Prostate gland (tissue), 2 donors: ENCODE data around the gene GOLGA2. TPM values are rescaled to one million over a fixed set of nuclear protein-coding genes. Genes with fewer than 3 reads are reported as not detected.
A peak's percentile ranks its signal among the peaks of the same experiment; 100 is the strongest.

ENCODE experiments used
- DNase-seq: peaks from one replicate; pipeline ENCODE4 v3.0.0-alpha.2; 2019; ENCODE audit warnings: low spot score
- H3K27ac ChIP-seq, 2 donors: fragments of 200-600 bp; sonication (generic); 2 replicates each; pipeline ENCODE4 v1.5.1; 2017 to 2019
- H3K27me3 ChIP-seq: fragments of 200-600 bp; sonication (generic); replicated peaks from 2 replicates; pipeline ENCODE4 v1.5.1; 2019; ENCODE audit not compliant: insufficient read depth
- H3K36me3 ChIP-seq, 2 donors: fragments of 200-600 bp; sonication (generic); 1 replicate in 1 of 2; 2 replicates in 1 of 2; pipeline versions ENCODE4 v1.5.1 to v1.8.1; 2017 to 2019
- H3K4me1 ChIP-seq: fragments of 200-600 bp; sonication (generic); replicated peaks from 2 replicates; pipeline ENCODE4 v1.5.1; 2019
- H3K4me3 ChIP-seq, 2 donors: fragments of 200-600 bp; sonication (generic); 2 replicates each; pipeline ENCODE4 v1.5.1; 2017 to 2019
- H3K9me3 ChIP-seq: fragments of 200-600 bp; sonication (generic); 2 replicates; pipeline ENCODE4 v1.5.1; 2017
- CTCF ChIP-seq, 4 experiments: fragments of 200-600 bp in 2 of 4; fragments of 450-650 bp in 2 of 4; sonication (generic) in 2 of 4; IDR thresholded peaks; 1 replicate in 3 of 4; 2 replicates in 1 of 4; pipeline ENCODE4 v1.5.1; 2016 to 2019; ENCODE audit warnings: antibody characterized with exemption in 4 of 4, mild to moderate bottlenecking in 2 of 4, moderate library complexity in 2 of 4
- POLR2A ChIP-seq: fragments of 450-650 bp; IDR thresholded peaks from one replicate; pipeline ENCODE4 v1.6.1; 2016; ENCODE audit warnings: antibody characterized with exemption, mild to moderate bottlenecking
- POLR2AphosphoS5 ChIP-seq: sonication (generic); formaldehyde crosslinking; IDR thresholded peaks from one replicate; pipeline ENCODE4 v1.6.1; 2017; ENCODE audit warnings: antibody characterized with exemption
- WGBS: methylation state at CpG from one replicate; pipeline ENCODE4 v1.1.5; 2018; 5-methylcytosine and 5-hydroxymethylcytosine counted together
- intact Hi-C: fragments of 100-400 bp; cut with DNase I; formaldehyde crosslinking; loops from one replicate; pipeline ENCODE4 v1.14.2; 2022
- total RNA-seq, 2 donors: library from RNA; depleted of rRNA; stranded (reverse); fragments of >200 nt; gene quantifications; one replicate each; pipeline ENCODE4 v1.1.0, GENCODE V29; 2016

Gene GOLGA2
- total RNA-seq, 2 donors from 2014 or later: 92.1 to 147 TPM

GRCh38 chr9:128321879-128322403, 46.1 kb upstream of the GOLGA2 start:
- TF ChIP-seq POLR2A (no peak), POLR2AphosphoS5 (no peak), CTCF (IDR thresholded peaks at IDR 0.05) (no peak)
- no peak for DNase-seq
- peak overlapping the region; percentile 81 to 92 for H3K27ac ChIP-seq
- 1% methylated on average over 21 of the region's 21 CpGs for WGBS
- H3K4me3 ChIP-seq: peak overlapping the region; percentile 70 to 86
- no peaks in the 10 kb centered on the region for H3K9me3 ChIP-seq
- intact Hi-C loops: no loop called here
- peaks cover 10% of the 10 kb centered on the region for H3K4me1 ChIP-seq
- H3K36me3 ChIP-seq: peaks cover under 1 to 5% of the 10 kb centered on the region in 2 donors
- H3K27me3 ChIP-seq: no peaks in the 10 kb centered on the region

GRCh38 chr9:128321343-128321742, 45.5 kb upstream of the GOLGA2 start:
- H3K9me3 ChIP-seq: no peaks in the 10 kb centered on the region
- no peak for TF ChIP-seq CTCF (IDR thresholded peaks at IDR 0.05)
- no peak for TF ChIP-seq POLR2A
- no peak for TF ChIP-seq POLR2AphosphoS5
- H3K27ac ChIP-seq: no peak overlapping the region
- H3K36me3 ChIP-seq: peaks cover 5 to 6% of the 10 kb centered on the region in 2 donors
- no peak for DNase-seq
- 79% methylated on average over 7 of the region's 7 CpGs for WGBS
- H3K4me1 ChIP-seq: peaks cover 10% of the 10 kb centered on the region
- no peaks in the 10 kb centered on the region for H3K27me3 ChIP-seq
- intact Hi-C loops: no loop called here
- H3K4me3 ChIP-seq: peak overlapping the region; percentile 70 to 86

GRCh38 chr9:128317629-128318028, 41.8 kb upstream of the GOLGA2 start:
- Histone ChIP-seq H3K4me3 (no peak overlapping the region), H3K9me3 (no peaks in the 10 kb centered on the region), H3K4me1 (no peaks in the 10 kb centered on the region), H3K27me3 (no peaks in the 10 kb centered on the region), H3K36me3 (peaks cover 0 to 9% of the 10 kb centered on the region in 2 donors), H3K27ac (no peak overlapping the region)
- TF ChIP-seq CTCF (IDR thresholded peaks at IDR 0.05) (no peak), POLR2AphosphoS5 (no peak), POLR2A (no peak)
- whole genome bisulfite sequencing: 74% methylated on average over 2 of the region's 2 CpGs
- DNase-seq: no peak
- intact Hi-C loops: no loop called here

- no peaks in the 10 kb centered on the region for H3K9me3 ChIP-seq
- no peaks in the 10 kb centered on the region for H3K4me1 ChIP-seq
- DNase-seq: no peak
- H3K27me3 ChIP-seq: no peaks in the 10 kb centered on the region
- H3K27ac ChIP-seq: no peak overlapping the region
- WGBS: 81% methylated on average over 9 of the region's 9 CpGs
- TF ChIP-seq CTCF (IDR thresholded peaks at IDR 0.05) (no peak), POLR2A (no peak), POLR2AphosphoS5 (no peak)
- peaks cover 0 to 9% of the 10 kb centered on the region in 2 donors for H3K36me3 ChIP-seq
- intact Hi-C loops: no loop called here
- no peak overlapping the region for H3K4me3 ChIP-seq
Observed at GRCh38 chr9:128316421-128316820, 40.6 kb upstream of the GOLGA2 start.

- H3K4me3 ChIP-seq: no peak overlapping the region
- H3K4me1 ChIP-seq: no peaks in the 10 kb centered on the region
- H3K36me3 ChIP-seq: peaks cover 0 to 19% of the 10 kb centered on the region in 2 donors
- no peaks in the 10 kb centered on the region for H3K27me3 ChIP-seq
- 94% methylated on average over 4 of the region's 4 CpGs for WGBS
- H3K27ac ChIP-seq: no peak overlapping the region
- no peak for TF ChIP-seq POLR2A
- TF ChIP-seq POLR2AphosphoS5: no peak
- TF ChIP-seq CTCF (IDR thresholded peaks at IDR 0.05): no peak
- intact Hi-C loops: no loop called here
- no peaks in the 10 kb centered on the region for H3K9me3 ChIP-seq
- no peak for DNase-seq
Observed at GRCh38 chr9:128314697-128315096, 38.9 kb upstream of the GOLGA2 start.
